CD14-positive monocyte (primary cell): ENCODE measurements around the gene SPATA33. TPM values are rescaled to one million over a fixed set of nuclear protein-coding genes. Genes with fewer than 3 reads are reported as not detected.

Experiments
- polyA plus RNA-seq, 3 donors: library from polyadenylated mRNA; depleted of rRNA in 1 of 3; unstranded in 2 of 3; stranded (reverse) in 1 of 3; fragments of 300-500 nt in 2 of 3; fragments of >200 nt in 1 of 3; fragmentation: Illumina TruSeq in 2 of 3; gene quantifications; 1 replicate in 2 of 3; 2 replicates in 1 of 3; pipeline ENCODE4 v1.2.3, GENCODE V29; 2012 to 2021

Gene SPATA33
- polyA plus RNA-seq, 3 donors = 1.4 to 3.5 (median 1.8) TPM

Other genes starting within 250 kb of the SPATA33 start
- gene ANKRD11, start 167.3 kb upstream of the SPATA33 start, polyA plus RNA-seq = 10 to 100 TPM in 1 of 3 donors, 1 to 10 TPM in 2; 3.2 to 62.4 (median 5.4) TPM
- 100 to 1,000 TPM in 1 of 3 donors, 10 to 100 TPM in 2; 30.3 to 120 (median 34.4) TPM for gene SPG7, start 149.4 kb upstream of the SPATA33 start, polyA plus RNA-seq
- gene RPL13, start 97.2 kb upstream of the SPATA33 start, polyA plus RNA-seq = 1,000 to 10,000 TPM; 1,251 to 2,437 (median 1,329) TPM
- gene CPNE7, start 82.1 kb upstream of the SPATA33 start, polyA plus RNA-seq = not detected
- not detected for gene DPEP1, start 44.2 kb upstream of the SPATA33 start, polyA plus RNA-seq
- gene CHMP1A, start 128 bp upstream of the SPATA33 start, polyA plus RNA-seq = 10 to 100 TPM; 57.3 to 85.7 (median 76.6) TPM
- 100 to 1,000 TPM in 1 of 3 donors, 10 to 100 TPM in 2; 16.5 to 107 (median 18.3) TPM for gene CDK10, start 28.9 kb downstream of the SPATA33 start, polyA plus RNA-seq
- 10 to 100 TPM in 2 of 3 donors, 1 to 10 TPM in 1; 10.0 to 17.6 (median 15.1) TPM for gene SPATA2L, start 43.9 kb downstream of the SPATA33 start, polyA plus RNA-seq
- gene VPS9D1, start 63.1 kb downstream of the SPATA33 start, polyA plus RNA-seq = 10 to 100 TPM in 1 of 3 donors, 1 to 10 TPM in 2; 1.2 to 29.7 (median 1.6) TPM
- gene ZNF276, start 63.7 kb downstream of the SPATA33 start, polyA plus RNA-seq = 10 to 100 TPM in 1 of 3 donors, 1 to 10 TPM in 2; 2.2 to 54.5 (median 3.2) TPM
- gene FANCA, start 158.8 kb downstream of the SPATA33 start, polyA plus RNA-seq = 10 to 100 TPM; 12.6 to 34.6 (median 17.2) TPM
- gene SPIRE2, start 170.6 kb downstream of the SPATA33 start, polyA plus RNA-seq = 1 to 10 TPM in 1 of 3 donors, under 1 TPM in 1, not detected in 1; 0.09 to 1.2 TPM
- 100 to 1,000 TPM in 2 of 3 donors, 10 to 100 TPM in 1; 98.0 to 231 (median 114) TPM for gene TCF25, start 215.8 kb downstream of the SPATA33 start, polyA plus RNA-seq